Limb (tissue), 2 donors: ENCODE measurements around the gene ZDHHC3.
"Not testable (repeated sequence)": the region's sequence is repeated elsewhere in the genome, so short reads cannot be mapped to it uniquely, and the experiment has no call there.

Experiments
- DNase-seq, 2 donors: peaks; one replicate each; pipeline ENCODE4 v3.0.0-alpha.2; 2016; ENCODE audit errors: extremely low spot score in 2 of 2

Gene ZDHHC3

GRCh38 chr3:44995142-44995770 lies 19.3 kb upstream of the ZDHHC3 start:
- peak; percentile 53 to 73 for DNase-seq

DNA sequence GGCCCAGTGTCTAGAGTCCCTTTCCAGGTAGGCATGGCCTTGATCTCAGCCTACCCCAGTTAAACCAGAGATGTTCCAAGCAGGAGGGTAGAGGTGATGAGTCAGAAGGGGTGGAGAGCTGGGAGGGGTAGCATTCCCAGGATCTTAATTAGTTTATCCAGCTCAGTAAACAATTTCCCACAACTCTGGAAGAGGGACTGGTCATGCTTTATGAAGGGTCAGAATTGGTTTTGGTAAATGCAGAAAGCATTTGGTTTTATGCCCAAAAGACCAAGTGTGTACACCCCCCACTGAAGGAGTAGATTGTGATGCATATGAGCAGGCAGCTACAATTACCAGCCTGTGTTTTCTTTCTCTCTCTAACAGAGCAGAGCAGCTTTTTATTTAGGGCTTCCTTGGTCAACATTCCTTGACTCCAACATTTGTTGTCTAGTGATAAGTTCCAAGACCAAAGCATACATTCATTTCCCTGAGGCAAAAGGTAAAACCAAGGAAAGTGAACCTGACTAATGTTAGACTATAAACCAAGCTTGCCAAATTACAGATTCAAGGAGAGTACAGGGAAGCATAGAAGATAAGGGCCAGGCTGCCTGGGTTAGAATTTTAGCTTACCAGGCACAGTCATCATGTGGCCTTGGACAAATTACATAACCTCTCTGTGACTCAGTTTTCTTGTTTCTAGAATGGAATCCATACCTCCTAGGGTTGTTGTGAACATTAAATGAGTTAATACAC lies 17.7 kb upstream of the ZDHHC3 start:
- DNase-seq, result no peak

DNA sequence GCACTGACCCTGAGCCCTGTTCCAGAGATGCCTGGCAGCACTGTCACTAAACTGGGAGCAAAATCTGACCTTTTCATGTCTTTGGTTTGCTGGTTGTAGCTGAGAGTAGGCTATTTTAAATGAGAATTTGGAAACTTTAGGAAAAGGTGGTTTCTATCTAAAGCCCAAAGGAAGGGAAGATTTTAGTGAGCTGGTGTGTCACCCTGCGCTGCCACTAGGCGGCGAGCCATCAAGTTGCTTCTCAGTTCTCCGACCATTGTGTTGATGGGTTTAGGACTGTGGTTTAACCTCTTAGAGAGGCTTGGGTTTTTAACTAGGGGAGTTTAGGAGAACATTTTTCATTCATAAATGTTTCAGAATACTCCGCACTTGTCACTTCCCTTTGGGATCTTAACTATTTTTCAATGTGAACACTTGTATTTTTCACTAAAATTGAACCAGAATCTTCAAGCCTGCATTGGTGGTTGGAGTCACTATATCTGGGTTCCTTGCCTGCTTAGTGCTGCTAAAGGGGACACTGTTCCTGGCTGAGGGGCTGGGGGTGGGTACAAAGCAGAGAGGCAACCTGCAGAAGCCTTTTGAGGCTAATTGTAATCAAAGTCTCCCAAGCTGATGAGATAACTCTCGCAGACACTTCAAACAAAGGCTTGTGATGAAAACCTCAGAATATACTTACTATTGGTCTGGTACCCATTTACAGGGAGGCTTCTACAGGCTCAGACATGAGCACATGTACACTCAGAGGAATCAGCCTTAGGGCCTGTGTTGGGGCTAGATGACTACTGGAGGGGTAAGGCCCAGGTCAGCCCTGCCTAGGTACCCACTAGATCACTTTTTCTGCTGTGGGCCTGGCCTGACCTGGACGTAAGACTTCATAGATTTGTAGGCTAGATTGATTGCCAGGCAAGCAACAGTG lies 16.8 kb upstream of the ZDHHC3 start:
- DNase-seq, result no peak

DNA sequence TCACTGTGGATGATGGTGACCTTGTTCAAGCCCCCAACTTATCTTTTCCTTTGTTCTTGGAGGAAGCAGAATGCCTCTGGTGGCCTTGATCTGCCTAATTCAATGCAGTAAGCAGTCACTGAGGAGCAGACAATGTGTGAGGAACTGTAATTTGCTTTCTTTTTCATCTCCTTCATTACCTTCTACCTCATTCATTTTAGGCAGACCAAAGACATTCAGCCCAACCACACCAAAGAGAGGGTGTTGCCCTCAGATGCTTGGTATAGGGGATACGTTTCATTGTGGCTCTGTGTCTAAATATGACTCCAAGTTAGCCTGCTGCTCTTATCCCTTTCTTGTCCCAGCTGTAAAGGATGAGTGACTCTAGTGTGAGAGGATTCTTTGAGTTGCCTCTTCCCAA lies 15.4 kb upstream of the ZDHHC3 start:
- DNase-seq, result no peak

- DNase-seq, result no peak
Observed at GRCh38 chr3:44989636-44990373, 13.8 kb upstream of the ZDHHC3 start.

- DNase-seq, result no peak
Observed at GRCh38 chr3:44989141-44989540, 13.2 kb upstream of the ZDHHC3 start.

- no peak for DNase-seq
Observed at GRCh38 chr3:44988073-44988472, 12.1 kb upstream of the ZDHHC3 start.

DNA sequence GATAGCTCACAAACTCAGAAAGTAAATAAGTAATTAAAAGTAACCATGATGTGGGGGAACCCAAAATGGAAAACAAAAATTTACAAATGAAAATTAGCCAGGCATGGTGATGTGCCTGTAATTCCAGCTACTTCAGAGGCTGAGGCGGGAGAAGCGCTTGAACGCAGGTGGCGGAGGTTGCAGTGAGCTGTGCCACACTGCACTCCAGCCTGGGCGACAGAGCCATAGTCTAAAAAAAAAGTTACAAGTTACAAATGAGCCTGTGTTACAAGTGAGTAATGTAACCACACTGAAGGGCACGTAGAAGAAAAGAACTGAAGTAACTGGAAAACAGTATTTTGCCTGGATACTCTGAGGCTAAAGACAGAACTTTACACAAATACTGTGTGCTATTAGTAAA lies 11.4 kb upstream of the ZDHHC3 start:
- DNase-seq, result no peak

GRCh38 chr3:44986330-44986729 lies 10.4 kb upstream of the ZDHHC3 start:
- DNase-seq, result not testable (repeated sequence)

DNA sequence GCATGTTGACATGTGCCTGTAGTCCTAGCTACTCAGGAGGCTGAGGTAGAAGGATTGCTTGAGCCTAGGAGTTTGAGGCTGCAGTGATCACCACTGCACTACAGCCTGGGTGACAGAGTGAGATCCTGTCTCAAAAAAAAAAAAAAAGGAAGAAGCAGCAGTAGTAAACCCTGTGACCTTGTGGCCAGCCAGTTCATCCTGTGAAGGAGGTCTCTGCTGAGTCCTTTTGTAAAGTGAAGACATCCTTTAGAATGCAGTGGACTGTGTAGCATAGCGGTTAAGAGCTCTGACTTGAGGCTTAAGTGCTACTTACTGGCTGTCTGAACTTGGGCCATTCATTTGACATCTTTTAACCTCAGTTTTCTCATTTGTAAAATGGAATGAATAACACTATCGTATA lies 8.4 kb upstream of the ZDHHC3 start:
- DNase-seq, result no peak

DNA sequence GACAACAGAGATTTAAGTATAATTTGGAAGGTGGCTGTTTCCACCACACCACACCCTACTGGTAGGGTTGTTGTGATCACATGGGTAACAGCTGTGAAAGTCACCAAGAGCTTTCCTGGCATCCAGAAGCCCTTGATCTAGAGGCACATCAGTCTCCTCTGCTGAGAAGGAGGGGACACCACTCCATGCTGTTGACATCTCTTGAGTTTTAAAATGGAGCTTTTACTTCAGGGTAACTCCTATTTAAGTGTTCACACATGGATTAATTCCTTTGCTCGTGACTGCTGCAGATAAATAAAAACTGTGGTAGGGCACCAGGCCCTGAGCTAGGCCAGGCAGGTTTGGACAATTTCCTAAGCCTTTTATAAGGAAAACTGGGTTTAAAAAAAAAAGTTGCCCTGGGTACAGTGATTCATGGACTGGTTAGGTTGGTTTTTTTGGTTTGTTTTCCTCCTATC lies 7.5 kb upstream of the ZDHHC3 start:
- no peak for DNase-seq

DNA sequence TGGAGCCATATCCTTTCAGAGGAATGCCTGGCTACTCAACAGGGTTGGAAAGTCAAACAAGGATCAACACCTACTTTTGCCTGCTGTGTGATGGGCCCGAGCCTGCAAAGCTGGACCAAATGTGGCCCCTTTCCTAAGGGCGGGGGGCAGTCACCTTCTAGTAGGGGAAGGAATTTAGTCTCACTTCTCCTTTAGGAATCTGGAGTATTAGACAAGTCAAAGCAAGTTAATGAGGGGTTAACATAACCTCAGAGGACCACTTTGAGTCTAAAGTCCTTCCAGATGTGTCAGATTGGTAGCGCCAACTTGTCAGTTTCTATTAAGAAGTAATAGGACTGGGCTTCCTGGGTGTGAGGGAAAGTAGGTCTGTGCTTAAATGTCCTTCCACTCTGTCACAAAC lies 6.8 kb upstream of the ZDHHC3 start:
- DNase-seq, result no peak

- DNase-seq, result no peak
Observed at GRCh38 chr3:44981751-44982150, 5.8 kb upstream of the ZDHHC3 start.

- DNase-seq, result no peak
Observed at GRCh38 chr3:44981220-44981619, 5.2 kb upstream of the ZDHHC3 start.

DNA sequence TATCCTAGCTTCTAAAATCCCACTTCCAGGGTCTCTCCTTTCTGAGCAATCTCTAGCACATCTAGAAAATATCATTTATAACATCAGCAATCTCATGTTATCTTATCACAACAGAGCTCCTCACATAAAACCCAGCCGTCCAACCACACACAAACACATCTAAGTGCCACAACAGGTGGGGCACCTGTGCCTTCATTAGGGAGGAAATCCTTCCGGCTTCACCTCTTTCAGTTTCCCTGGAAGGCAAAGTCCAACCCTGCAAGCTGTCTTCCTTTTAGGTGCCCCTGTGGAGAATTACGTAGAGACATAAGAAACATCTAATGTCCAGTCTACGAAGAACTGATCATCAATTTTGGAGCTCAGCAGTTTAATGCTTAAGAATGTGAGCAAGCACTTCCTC lies 1.6 kb downstream of the ZDHHC3 start:
- no peak for DNase-seq

DNA sequence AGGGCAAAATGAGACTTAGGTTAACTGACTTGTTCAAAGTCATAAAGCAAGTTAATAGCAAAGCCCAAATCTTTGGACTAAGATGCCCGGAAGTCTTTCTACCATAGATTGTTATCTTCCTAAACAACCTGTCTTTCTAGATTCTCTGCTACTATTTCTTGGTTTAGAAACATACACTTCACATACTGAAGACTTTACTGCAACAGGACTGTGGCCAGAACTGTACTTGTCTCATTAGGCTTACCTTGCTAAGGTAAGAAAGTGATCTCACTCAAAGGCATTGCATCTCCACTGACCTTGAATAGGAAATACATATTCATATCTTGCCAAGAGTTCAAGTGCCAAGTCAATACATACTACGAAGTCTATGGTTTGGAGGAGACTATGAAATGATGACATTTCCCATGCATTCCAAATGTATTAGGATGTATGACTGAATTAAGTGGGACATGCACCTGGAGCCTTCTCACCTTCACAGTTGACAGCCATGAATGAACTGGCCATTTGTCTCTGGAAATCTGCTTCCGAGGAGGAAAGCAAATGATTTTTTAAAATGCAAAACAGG lies 5.0 kb downstream of the ZDHHC3 start:
- DNase-seq, result no peak

- no peak for DNase-seq
Observed at GRCh38 chr3:44969828-44970179, 6.2 kb downstream of the ZDHHC3 start.

DNA sequence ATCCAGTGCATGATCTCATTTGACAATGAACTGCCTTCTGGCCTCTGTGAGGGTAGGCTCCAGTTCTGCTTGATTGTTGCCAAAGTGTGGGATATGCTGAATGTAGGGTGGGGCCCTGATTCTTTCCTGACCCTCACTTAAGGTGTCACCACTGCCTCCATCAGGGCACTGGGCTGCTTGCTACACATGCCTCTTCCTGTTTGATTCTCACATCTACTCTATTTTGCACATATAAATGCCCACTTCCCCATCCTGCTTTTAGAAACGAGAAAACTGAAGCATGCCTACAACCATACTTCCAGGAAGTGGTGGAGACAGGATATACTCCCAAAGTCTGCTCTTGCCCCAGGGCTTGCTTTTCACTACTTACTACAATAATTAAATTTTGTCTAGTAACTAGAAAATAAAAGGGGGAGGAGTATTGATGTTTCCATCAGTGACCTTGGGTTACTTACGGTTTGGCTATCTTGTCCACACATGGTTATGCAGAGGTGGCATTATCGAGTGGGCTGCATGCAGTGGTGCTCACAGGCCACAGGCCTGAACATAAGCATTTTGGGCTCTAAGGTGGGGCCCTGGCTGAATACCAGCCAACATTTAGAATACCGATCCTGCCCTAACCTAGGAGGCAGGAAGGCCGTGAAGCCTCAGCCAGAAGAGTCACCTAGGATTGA lies 6.7 kb downstream of the ZDHHC3 start:
- DNase-seq, result no peak

DNA sequence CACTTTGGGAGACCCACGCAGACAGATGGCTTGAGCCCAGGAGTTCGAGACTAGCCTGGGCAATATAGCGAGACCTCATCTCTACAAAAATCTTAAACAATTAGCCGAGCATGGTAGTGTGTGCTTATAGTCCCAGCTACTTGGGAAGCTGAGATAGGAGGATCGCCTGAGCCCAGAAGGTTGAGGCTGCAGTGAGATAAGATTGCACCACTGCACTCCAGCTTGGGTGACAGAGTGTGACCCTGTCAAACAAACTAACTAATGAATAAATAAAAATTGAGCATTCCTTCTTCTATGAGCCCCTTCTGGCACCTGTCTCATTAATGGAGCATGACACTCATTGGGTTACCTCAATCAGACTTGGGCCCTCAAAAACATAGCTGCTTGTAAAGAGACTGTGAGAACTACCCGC lies 7.5 kb downstream of the ZDHHC3 start:
- DNase-seq, result no peak

GRCh38 chr3:44966795-44967278 lies 9.1 kb downstream of the ZDHHC3 start:
- no peak for DNase-seq

DNA sequence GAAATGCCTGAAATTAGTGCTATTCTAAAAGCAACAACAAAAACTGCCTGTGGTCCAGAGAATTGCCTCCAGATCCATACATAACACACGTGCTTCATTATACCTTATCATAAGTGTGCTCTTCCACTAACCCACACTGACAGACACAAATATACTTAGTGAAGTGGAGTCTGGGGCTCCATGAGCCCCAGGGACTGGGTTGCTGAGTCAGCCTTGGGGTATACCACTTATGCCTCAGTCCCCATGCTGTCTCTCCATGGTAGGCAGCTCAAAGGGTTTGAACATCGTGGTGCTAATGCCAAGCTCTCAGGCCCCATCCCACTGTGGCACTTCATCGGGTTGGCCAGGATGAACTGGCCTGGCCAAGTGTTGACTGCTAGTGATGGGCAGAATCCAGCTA lies 10.8 kb downstream of the ZDHHC3 start:
- DNase-seq, result no peak
